ENCODE results near the gene ABRACL. TPM values are rescaled to one million over a fixed set of nuclear protein-coding genes. Genes with fewer than 3 reads are reported as not detected.
A peak's percentile ranks its signal among the peaks of the same experiment; 100 is the strongest.
"Not testable (repeated sequence)": the region's sequence is repeated elsewhere in the genome, so short reads cannot be mapped to it uniquely, and the experiment has no call there.

Gene ABRACL
- total RNA-seq, 4 donors from 2014 or later: 33.3 to 75.1 (median 42.5) TPM

DNA sequence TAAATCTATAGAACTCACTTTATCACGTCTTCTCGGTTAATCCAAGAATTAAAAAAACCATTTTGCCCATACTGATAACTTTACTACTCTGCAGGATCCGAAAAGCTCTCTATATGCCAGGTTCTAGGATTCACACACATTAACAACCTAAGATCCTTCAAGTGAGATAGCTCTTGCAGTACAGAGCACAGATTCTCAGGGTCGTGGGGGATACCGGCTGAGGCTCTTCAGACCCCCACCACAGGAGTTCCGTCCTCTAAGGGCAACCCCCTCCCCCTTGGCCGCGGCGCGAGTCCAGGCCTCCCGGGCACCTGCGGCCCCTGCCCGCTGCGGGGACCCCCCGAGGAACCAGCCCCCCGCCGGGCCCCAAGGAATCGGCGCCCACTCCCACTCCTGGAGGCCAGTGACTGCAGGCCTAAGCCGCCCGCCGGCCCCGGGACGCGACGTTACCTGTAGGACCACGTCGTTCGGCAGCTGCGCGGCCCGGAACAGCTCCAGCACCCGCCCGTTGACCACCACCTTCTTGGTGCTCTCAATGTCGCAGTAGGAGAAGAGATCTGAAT lies 41.4 kb upstream of the ABRACL start:
- H3K36me3 ChIP-seq: no peaks in the 10 kb centered on the region
- H3K27ac ChIP-seq: peak overlapping the region; percentile 88 to 94 (median 90)
- H3K4me3 ChIP-seq: peak overlapping the region; percentile 79 to 96 (median 90)
- peak in 1 of 3 donors; percentile 27 for DNase-seq
- no peaks in the 10 kb centered on the region for H3K9me3 ChIP-seq
- TF ChIP-seq, protein P1, sequence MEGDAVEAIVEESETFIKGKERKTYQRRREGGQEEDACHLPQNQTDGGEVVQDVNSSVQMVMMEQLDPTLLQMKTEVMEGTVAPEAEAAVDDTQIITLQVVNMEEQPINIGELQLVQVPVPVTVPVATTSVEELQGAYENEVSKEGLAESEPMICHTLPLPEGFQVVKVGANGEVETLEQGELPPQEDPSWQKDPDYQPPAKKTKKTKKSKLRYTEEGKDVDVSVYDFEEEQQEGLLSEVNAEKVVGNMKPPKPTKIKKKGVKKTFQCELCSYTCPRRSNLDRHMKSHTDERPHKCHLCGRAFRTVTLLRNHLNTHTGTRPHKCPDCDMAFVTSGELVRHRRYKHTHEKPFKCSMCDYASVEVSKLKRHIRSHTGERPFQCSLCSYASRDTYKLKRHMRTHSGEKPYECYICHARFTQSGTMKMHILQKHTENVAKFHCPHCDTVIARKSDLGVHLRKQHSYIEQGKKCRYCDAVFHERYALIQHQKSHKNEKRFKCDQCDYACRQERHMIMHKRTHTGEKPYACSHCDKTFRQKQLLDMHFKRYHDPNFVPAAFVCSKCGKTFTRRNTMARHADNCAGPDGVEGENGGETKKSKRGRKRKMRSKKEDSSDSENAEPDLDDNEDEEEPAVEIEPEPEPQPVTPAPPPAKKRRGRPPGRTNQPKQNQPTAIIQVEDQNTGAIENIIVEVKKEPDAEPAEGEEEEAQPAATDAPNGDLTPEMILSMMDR (IDR thresholded peaks at IDR 0.05): no peak
- TF ChIP-seq POLR2A (IDR thresholded peaks at IDR 0.05): no peak
- H3K4me1 ChIP-seq: peaks cover 0 to 43% (median 8%) of the 10 kb centered on the region in 4 donors
- no peaks in the 10 kb centered on the region for H3K27me3 ChIP-seq

DNA sequence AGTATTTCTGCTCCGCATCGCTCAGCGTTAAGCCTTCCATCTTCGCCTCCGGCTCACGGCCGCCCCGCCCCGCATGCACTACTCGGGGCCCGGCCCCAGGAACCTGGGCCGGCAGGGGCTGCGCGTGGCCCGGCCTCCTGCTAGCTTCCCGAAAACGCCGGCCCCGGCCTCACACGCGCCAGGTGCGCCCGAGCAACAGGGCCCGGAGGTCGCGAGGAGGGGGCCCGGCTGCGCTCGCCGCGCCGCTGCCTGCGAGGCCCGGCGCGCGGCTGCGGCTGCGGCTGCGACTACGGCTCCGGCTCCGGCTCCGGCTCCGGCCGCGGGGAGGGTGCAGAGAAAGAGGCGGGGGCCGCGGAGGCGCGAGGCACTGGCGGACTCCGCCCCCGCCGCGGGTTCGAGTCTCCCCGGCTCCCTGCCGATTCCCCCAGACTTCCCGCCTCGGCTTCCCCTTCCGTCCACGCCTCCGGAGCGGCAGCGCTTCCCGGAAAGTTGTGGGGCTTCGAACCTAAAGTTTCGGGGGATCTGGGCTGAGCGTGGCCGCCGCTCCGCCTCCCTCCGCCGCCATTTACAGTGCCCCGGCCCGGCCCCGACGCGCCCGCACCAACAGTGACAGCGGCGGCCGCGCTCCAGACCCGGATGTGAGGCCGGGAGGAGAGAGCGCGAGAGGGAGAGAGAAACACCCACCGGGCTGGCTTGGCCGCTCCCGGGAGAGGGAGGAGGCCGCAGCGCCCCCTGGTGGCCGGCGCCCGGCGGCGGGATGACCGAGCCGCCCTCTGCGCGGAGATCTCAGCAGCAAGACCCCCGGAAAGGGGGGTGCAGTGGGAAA lies 40.7 kb upstream of the ABRACL start, which contains the start of gene REPS1:
REPS1 (minus strand) TSS at position 611 of the 826 bp plus-strand sequence; CDS start at position 40, 571 bp downstream.
- Histone ChIP-seq H3K9me3 (no peaks in the 10 kb centered on the region), H3K27me3 (no peaks in the 10 kb centered on the region), H3K36me3 (no peaks in the 10 kb centered on the region), H3K4me3 (peak within 1 kb of the TSS; percentile 79 to 96 (median 90)), H3K4me1 (peaks cover 0 to 36% (median 8%) of the 10 kb centered on the region in 4 donors), H3K27ac (peak within 1 kb of the TSS; percentile 88 to 94 (median 90))
- DNase-seq: peak; percentile 84 to 95 (median 92)
- TF ChIP-seq, protein P1 (IDR thresholded peaks at IDR 0.05): peak; percentile 92 to 99 (median 96)
- peak; percentile 73 to 81 for TF ChIP-seq POLR2A (IDR thresholded peaks at IDR 0.05)

- Histone ChIP-seq H3K36me3 (no peaks in the 10 kb centered on the region), H3K4me1 (peaks cover 0 to 33% (median 8%) of the 10 kb centered on the region in 4 donors), H3K4me3 (peak overlapping the region; percentile 79 to 96 (median 90)), H3K27ac (peak overlapping the region; percentile 88 to 94 (median 90)), H3K27me3 (no peaks in the 10 kb centered on the region), H3K9me3 (no peaks in the 10 kb centered on the region)
- no peak for DNase-seq
- no peak for TF ChIP-seq POLR2A (IDR thresholded peaks at IDR 0.05)
- TF ChIP-seq, protein P1 (IDR thresholded peaks at IDR 0.05): no peak
These were observed 40.1 kb upstream of the ABRACL start for GRCh38 chr6:138988469-138988834.

DNA sequence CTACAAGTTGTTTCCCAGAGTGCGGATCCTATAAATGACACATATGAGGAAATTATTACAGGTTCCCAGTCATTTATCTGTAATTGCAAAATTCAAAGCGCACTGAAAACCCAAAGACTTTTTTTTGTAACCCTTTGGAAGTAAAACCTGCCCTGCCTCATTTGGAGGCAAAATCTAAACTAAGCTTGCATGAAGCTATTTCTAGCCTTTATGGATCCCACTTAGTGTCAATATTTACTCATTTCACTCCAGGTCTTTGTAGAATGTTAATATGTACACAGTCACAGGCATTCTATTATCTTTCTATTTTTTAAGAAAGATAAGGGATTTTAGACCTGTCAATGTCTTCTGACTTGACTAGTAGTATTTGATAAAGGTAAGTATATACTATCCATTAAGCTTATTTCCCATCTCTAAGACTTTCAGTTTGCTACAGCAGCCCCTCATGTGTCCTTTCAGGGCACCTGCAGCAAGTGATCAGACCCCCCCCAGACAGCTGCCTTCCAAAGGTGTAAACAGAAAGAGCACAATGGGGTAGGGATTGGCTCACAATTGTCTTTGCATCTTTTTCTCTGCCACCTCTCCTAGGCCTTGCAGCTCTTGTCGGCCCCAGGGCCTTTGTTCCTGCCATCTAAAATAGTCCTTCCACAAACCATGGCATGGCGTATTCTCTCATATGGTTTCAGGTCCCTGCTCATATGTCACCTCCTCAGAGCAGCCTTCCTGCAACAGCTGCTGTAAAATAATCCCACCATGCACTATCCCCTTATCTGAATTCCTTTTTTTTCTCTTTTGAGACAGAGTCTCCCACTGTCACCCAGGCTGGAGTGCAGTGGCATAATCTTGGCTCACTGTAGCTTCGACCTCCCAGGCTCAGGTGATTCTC lies 39.2 kb upstream of the ABRACL start:
- Histone ChIP-seq H3K36me3 (no peaks in the 10 kb centered on the region), H3K9me3 (no peaks in the 10 kb centered on the region), H3K27ac (no peak overlapping the region), H3K4me3 (no peak overlapping the region), H3K27me3 (no peaks in the 10 kb centered on the region), H3K4me1 (peaks cover 0 to 39% (median 8%) of the 10 kb centered on the region in 4 donors)
- TF ChIP-seq POLR2A (IDR thresholded peaks at IDR 0.05): no peak
- TF ChIP-seq, protein P1 (IDR thresholded peaks at IDR 0.05): no peak
- DNase-seq: no peak

DNA sequence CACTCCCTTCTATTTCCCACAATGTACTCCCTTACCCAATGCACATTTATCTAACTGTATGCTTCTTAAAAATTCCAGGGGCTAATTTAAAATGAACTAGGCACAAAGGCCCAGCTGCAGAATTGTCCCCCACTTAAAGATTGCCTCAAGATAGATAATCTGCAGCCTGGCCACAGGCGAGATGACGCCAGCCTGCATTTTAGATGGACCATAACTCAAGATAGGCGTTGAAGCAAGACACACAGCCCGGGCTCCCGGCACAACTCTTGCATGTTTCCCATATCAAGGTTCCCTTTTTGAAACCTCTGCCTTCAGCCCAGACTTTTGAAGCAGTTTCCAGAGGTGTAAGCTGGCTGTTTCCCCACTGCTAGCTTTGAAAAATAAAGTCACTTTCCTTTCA lies 37.3 kb upstream of the ABRACL start:
- no peak for TF ChIP-seq POLR2A (IDR thresholded peaks at IDR 0.05)
- TF ChIP-seq, protein P1 (IDR thresholded peaks at IDR 0.05): no peak
- peaks cover 0 to 22% (median 6%) of the 10 kb centered on the region in 4 donors for H3K4me1 ChIP-seq
- no peaks in the 10 kb centered on the region for H3K27me3 ChIP-seq
- no peaks in the 10 kb centered on the region for H3K36me3 ChIP-seq
- no peak overlapping the region for H3K27ac ChIP-seq
- H3K9me3 ChIP-seq: no peaks in the 10 kb centered on the region
- H3K4me3 ChIP-seq: no peak overlapping the region
- DNase-seq: no peak

- peaks cover 0 to 22% (median 0%) of the 10 kb centered on the region in 4 donors for H3K4me1 ChIP-seq
- H3K27me3 ChIP-seq, H3K27ac ChIP-seq, H3K4me3 ChIP-seq, H3K9me3 ChIP-seq, DNase-seq, H3K36me3 ChIP-seq: not testable (repeated sequence)
These were observed 35.6 kb upstream of the ABRACL start for GRCh38 chr6:138992965-138993364.

- H3K4me3 ChIP-seq, H3K27ac ChIP-seq, H3K27me3 ChIP-seq, DNase-seq, H3K36me3 ChIP-seq, H3K9me3 ChIP-seq: not testable (repeated sequence)
- H3K4me1 ChIP-seq: peaks cover 0 to 21% (median 0%) of the 10 kb centered on the region in 4 donors
These were observed 35.1 kb upstream of the ABRACL start for GRCh38 chr6:138993410-138993809.
